Epithelial cell of proximal tubule (primary cell): ENCODE results near the gene FLACC1. TPM values are rescaled to one million over a fixed set of nuclear protein-coding genes. Genes with fewer than 3 reads are reported as not detected.
"Not testable (repeated sequence)": the region's sequence is repeated elsewhere in the genome, so short reads cannot be mapped to it uniquely, and the experiment has no call there.

Experiments
- DNase-seq: peaks from one replicate; pipeline ENCODE4 v3.0.0-alpha.2; 2011; ENCODE audit warnings: low read depth
- H3K4me3 ChIP-seq: 2 replicates; pipeline ENCODE4 v1.5.1; 2011; ENCODE audit warnings: low read depth, mild to moderate bottlenecking, low read length
- total RNA-seq: library from RNA; depleted of rRNA; stranded (reverse); fragments of >200 nt; gene quantifications from 2 replicates; pipeline ENCODE4 v1.2.3, GENCODE V29; 2015
- TF ChIP-seq, protein P1 (sequence below): conservative IDR thresholded peaks from 2 replicates; pipeline ENCODE4 v1.5.1; 2012; ENCODE audit warnings: low read depth, mild to moderate bottlenecking, low read length

Gene FLACC1
- total RNA-seq, 1 donor from 2014 or later = not detected

DNA sequence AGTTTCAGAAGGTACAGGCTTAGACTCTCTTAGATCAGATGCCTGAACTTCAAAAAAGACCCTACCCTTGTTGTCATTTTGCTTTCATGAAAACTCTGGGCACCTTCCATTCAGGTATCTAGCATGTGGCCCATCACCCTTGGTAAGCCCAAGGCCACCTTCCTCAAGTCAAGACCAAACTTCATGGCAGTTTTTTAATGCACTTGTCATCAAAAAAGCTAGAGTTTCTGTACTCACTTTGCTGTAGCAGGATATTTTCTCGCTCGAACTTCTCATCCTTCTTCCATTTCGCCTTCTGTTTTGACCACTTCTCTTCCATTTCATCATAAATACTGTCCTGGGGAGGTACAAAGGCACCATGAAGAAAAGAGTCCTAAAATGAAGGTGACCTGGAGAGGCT is 48.2 kb downstream of the FLACC1 start:
- DNase-seq = no peak
- TF ChIP-seq, protein P1, sequence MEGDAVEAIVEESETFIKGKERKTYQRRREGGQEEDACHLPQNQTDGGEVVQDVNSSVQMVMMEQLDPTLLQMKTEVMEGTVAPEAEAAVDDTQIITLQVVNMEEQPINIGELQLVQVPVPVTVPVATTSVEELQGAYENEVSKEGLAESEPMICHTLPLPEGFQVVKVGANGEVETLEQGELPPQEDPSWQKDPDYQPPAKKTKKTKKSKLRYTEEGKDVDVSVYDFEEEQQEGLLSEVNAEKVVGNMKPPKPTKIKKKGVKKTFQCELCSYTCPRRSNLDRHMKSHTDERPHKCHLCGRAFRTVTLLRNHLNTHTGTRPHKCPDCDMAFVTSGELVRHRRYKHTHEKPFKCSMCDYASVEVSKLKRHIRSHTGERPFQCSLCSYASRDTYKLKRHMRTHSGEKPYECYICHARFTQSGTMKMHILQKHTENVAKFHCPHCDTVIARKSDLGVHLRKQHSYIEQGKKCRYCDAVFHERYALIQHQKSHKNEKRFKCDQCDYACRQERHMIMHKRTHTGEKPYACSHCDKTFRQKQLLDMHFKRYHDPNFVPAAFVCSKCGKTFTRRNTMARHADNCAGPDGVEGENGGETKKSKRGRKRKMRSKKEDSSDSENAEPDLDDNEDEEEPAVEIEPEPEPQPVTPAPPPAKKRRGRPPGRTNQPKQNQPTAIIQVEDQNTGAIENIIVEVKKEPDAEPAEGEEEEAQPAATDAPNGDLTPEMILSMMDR = no peak
- no peak overlapping the region for H3K4me3 ChIP-seq

DNA sequence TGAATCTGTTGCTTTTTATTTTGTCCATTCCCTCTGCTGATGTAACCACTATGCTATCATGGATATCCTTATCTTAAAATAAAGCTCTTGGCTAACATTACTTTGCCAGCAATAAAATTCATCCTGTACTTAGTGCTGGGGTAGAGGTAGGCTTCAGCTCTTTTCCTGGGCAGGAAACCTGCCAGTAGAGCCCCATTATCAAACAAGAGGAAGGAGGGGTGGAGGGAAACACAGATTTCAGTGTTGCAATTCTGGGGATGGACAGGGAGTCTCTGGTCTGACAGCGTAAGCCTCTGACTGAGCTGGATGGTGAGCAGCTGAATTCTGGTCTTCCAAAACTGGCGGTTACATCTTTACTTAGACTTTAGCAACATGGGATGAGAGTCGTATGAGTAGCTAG is 49.3 kb downstream of the FLACC1 start:
- TF ChIP-seq, protein P1 = no peak
- no peak overlapping the region for H3K4me3 ChIP-seq
- DNase-seq = no peak

DNA sequence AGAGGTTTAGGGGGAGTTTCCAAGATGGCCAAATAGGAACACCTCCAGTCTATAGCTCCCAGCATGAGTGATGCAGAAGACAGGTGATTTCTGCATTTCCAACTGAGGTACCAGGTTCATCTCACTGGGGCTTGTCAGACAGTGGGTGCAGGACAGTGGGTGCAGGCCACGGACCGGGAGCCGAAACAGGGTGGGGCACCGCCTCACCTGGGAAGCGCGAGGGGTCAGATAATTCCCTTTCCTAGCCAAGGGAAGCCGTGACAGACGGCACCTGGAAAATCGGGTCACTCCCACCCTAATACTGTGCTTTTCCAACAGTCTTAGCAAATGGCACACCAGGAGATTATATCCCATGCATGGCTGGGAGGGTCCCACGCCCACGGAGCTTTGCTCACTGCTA is 57.2 kb downstream of the FLACC1 start:
- H3K4me3 ChIP-seq, DNase-seq: not testable (repeated sequence)

DNA sequence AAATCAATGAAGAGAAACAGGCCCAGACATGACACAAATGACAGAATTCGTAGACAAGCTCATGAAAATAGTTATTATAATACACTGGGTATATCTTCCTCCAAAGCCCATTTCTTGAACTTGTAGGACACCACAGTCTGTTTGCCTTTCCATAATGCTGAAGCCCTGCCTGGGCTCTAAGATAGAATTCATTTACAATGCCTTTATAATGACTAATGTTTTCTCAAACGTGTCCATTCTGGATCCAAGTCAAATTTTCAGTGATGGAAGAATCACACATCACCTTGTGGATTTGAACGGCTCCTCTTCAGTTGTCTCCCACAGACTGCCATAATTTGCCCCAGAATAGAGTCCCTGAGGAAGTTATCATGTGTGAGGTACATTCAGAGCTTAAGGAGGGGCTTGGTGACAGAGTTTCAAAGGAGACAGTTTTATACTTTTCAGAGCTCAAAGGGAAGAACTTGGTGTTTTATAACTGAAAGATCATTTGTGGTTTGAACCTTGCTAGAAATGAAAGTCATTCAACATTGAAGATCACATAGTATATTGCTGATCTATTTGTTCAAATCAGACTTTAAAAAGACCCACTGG is 58.6 kb downstream of the FLACC1 start:
- no peak for DNase-seq
- TF ChIP-seq, protein P1 = no peak
- no peak overlapping the region for H3K4me3 ChIP-seq

DNA sequence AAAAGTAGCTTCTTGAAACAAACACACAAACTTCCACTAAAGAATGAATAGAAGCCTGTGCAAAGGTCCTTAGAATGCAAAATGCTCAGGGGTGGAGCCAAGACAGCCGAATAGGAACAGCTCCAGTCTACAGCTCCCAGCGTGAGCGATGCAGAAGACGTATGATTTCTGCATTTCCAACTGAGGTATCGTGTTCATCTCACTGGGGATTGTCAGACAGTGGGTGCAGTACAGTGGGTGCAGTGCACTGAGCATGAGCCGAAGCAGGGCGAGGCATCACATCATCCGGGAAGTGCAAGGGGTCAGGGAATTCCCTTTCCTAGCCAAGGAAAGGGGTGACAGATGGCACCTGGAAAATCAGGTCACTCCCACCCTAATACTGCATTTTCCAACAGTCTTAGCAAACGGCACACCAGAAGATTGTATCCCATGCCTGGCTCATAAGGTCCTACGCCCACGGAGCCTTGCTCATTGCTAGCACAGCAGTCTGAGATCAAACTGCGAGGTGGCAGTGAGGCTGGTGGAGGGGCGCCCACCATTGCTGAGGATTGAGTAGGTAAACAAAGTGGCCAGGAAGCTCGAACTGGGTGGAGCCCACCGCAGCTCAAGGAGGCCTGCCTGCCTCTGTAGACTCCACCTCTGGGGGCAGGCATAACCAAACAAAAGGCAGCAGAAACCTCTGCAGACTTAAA is 66.5 kb downstream of the FLACC1 start:
- not testable (repeated sequence) for H3K4me3 ChIP-seq

DNA sequence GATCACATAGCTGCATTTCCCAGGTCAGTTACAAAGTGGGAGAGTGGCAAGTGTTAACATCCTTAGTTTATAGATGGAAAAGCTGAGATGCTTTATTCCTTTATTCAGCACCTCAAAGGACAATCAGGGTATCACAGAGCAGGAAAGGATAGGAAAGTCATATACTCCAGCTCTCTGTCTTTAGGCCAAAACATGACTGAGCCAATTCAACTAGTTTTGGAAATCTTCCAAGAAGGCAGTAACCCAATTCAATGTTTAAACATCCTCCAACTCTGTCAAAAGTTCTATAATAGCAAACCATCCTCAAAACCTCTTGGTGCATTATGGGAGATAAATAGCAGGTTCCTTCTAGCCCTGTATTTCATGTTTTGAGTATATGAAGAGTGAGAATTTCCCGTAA is 71.6 kb downstream of the FLACC1 start:
- no peak overlapping the region for H3K4me3 ChIP-seq
- DNase-seq = no peak
- TF ChIP-seq, protein P1 = no peak

More for the DNA sequence above, 66.5 kb downstream of the FLACC1 start:
- not testable (repeated sequence) for DNase-seq

DNA sequence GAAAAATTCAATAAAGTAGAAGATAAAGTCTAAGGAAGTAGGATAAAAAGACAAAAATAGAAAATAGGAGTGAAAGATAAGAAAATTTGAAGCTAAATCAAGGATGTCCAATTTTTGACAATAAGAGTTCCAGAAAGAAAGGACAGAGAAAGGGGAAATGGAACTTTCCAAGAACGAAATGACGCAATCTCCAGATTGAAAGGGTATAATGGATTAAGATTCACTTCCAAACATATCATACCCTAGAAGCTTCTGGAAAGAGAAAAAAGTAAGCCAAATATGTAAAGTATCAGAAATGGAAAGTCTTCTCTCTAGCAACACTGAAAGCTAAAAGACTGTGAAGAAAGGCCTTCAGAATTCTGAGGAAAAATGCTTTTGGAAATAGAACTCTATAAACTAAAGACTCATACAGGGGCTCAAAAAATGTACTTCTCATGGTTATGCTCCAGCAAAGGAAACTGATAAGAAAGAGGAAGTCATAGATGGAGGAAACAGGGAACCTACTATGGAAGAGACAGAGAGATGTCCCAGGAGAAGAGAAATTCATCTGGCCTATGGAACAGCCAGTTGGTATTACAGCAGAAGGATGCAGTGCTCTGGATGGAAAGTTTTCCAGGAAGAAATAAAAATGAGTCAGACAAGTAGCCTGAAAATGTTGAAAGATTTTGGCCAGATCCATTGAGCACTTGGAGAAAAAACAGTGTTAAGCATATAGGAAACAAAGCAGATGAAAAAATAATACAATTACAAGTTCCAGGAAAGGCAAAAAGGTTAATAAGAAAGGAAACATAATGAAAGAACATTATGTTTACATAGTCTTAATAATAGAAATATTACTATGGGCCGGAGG is 76.7 kb downstream of the FLACC1 start:
- no peak overlapping the region for H3K4me3 ChIP-seq
- no peak for DNase-seq
- TF ChIP-seq, protein P1 = no peak
